Subcutaneous adipose tissue (tissue), 4 donors: Measurements from ENCODE around the gene HS3ST4. TPM values are rescaled to one million over a fixed set of nuclear protein-coding genes. Genes with fewer than 3 reads are reported as not detected.

Experiments
- CTCF ChIP-seq: fragments of 450-650 bp; IDR thresholded peaks from one replicate; pipeline ENCODE4 v1.5.1; 2016; ENCODE audit warnings: low read depth, mild to moderate bottlenecking, control low read depth, antibody characterized with exemption, moderate library complexity
- total RNA-seq, 4 donors: library from RNA; depleted of rRNA; stranded (reverse); fragments of >200 nt; gene quantifications; one replicate each; pipeline ENCODE4 v1.1.0, GENCODE V29; 2016

Gene HS3ST4
- not detected for total RNA-seq

GRCh38 chr16:25691519-25692091 is at the start of gene HS3ST4:
Gene HS3ST4 (plus strand): TSS chr16:25691959.
- no peak for TF ChIP-seq CTCF

- TF ChIP-seq CTCF, result no peak
Observed at GRCh38 chr16:25643633-25644032, 48.1 kb upstream of the HS3ST4 start.

- TF ChIP-seq CTCF, result no peak
Observed at GRCh38 chr16:25656639-25657038, 35.1 kb upstream of the HS3ST4 start.

- TF ChIP-seq CTCF, result no peak
Observed at GRCh38 chr16:25676820-25677219, 14.9 kb upstream of the HS3ST4 start.

GRCh38 chr16:25679511-25679910 is 12.2 kb upstream of the HS3ST4 start:
- no peak for TF ChIP-seq CTCF

- no peak for TF ChIP-seq CTCF
Observed at GRCh38 chr16:25689137-25689836, 2.5 kb upstream of the HS3ST4 start.

- TF ChIP-seq CTCF, result no peak
Observed at GRCh38 chr16:25690552-25691143, 1.1 kb upstream of the HS3ST4 start.
